ENCODE results near the gene SUN1.
"Not testable (repeated sequence)": the region's sequence is repeated elsewhere in the genome, so short reads cannot be mapped to it uniquely, and the experiment has no call there.

Gene SUN1

GRCh38 chr7:919924-920341, 87.7 kb downstream of the SUN1 start:
- no peak for TF ChIP-seq CTCF (IDR thresholded peaks at IDR 0.05; ENCODE audit: low read depth, low read length)
- H3K4me3 ChIP-seq (ENCODE audit: low read depth, low read length): no peak overlapping the region

- H3K4me3 ChIP-seq (ENCODE audit: low read depth, low read length): no peak overlapping the region
- TF ChIP-seq CTCF (IDR thresholded peaks at IDR 0.05; ENCODE audit: low read depth, low read length): no peak
These were observed 88.2 kb downstream of the SUN1 start for GRCh38 chr7:920351-921070.

- TF ChIP-seq CTCF (IDR thresholded peaks at IDR 0.05; ENCODE audit: low read depth, low read length): no peak
- H3K4me3 ChIP-seq (ENCODE audit: low read depth, low read length): no peak overlapping the region
These were observed 88.8 kb downstream of the SUN1 start for GRCh38 chr7:921071-921461.

- no peak for TF ChIP-seq CTCF (IDR thresholded peaks at IDR 0.05; ENCODE audit: low read depth, low read length)
- H3K4me3 ChIP-seq (ENCODE audit: low read depth, low read length): no peak overlapping the region
These were observed 89.5 kb downstream of the SUN1 start for GRCh38 chr7:921581-922333.

- H3K4me3 ChIP-seq (ENCODE audit: low read depth, low read length): no peak overlapping the region
- TF ChIP-seq CTCF (IDR thresholded peaks at IDR 0.05; ENCODE audit: low read depth, low read length): no peak
These were observed 90.2 kb downstream of the SUN1 start for GRCh38 chr7:922334-923107.

GRCh38 chr7:923108-924041, 91.1 kb downstream of the SUN1 start:
- H3K4me3 ChIP-seq (ENCODE audit: low read depth, low read length): no peak overlapping the region

GRCh38 chr7:924042-924441, 91.8 kb downstream of the SUN1 start:
- H3K4me3 ChIP-seq (ENCODE audit: low read depth, low read length): not testable (repeated sequence)

More at GRCh38 chr7:923108-924041, 91.1 kb downstream of the SUN1 start:
- TF ChIP-seq CTCF (IDR thresholded peaks at IDR 0.05; ENCODE audit: low read depth, low read length): no peak

Measured in WI38 (cell line).